Measurements from ENCODE around the gene MYMX.
"Not testable (repeated sequence)": the region's sequence is repeated elsewhere in the genome, so short reads cannot be mapped to it uniquely, and the experiment has no call there.

The MYMX gene

GRCh38 chr6:44219815-44220784 lies 3.4 kb downstream of the MYMX start:
- no peak for DNase-seq (ENCODE audit: low spot score)

GRCh38 chr6:44220913-44221290 lies 4.2 kb downstream of the MYMX start:
- no peak for DNase-seq (ENCODE audit: low spot score)

DNA sequence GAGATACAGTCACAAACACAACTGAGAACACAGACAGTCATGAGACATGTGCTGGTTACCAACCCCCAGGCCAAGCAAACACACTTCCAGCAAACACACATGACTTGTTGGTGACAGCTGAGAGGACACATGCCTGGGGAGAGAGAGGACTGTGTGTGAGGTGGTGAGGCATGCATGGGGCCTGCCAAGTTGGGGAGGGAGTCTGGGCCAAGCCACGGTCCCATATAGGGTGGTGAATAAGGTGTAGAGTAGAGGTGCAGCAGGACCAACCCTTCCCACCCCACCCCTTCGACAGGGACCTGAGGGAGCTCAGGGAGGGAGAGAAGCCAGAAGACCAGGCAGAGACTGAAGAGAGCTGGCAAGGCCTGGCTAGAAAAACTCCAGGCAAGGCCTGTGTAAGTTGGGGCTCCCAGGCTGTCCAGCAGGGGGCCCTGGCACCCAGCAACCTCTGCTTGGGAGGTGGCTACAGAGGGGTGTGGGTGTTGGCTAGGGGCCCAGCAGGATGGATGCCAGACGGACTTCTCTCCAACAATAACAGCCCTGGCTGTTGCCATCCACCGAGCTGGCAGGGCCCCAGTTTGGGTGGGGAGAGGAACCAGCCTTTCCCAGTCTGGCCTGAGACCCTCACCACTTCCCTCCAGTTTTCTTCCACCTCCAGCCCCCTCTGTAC lies 4.7 kb downstream of the MYMX start:
- peak; percentile 81 for DNase-seq (ENCODE audit: low spot score)

GRCh38 chr6:44221961-44222335 lies 5.2 kb downstream of the MYMX start:
- DNase-seq (ENCODE audit: low spot score): no peak

DNA sequence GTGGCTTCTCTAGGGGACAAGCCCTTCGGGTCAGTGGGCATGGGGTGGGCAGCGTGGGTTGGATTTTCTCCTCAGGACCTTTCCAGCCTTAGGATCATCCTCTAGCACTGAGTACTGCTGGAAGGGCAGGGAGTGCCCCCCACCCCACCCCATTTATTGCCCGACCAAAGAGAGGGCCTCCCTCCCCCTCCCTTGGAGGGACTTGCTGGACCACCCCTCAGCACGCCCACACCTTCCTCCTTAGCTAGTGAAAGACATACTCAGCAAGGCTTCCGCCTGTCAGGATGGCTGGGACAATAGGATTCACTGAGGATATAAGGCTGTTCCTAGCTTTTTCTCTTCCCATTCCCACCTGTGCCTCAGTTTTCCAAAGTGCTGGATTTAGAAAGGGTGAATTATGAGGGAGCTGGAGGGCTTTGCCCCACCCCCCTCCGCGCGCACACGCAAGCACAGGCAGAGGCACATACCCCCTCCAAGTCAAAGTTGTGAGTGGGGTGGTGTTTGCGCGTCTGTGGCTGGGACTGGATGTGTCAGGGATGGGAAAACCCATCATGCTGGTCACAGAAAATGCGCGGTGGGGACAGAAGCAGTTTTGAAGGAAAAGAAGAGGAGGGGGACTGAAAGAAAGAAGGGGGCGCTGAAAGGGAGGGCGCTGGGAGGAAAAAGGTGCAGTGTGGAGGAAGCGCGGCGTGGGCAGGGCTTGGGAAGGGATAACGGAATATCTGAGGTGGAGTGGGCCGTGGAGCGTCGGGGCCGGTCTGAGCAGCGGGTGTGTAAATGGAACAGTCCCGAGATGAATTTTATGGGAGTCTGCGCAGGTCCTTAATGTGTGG lies 6.0 kb downstream of the MYMX start:
- no peak for DNase-seq (ENCODE audit: low spot score)

- DNase-seq (ENCODE audit: low spot score): peak; percentile 85
Observed at GRCh38 chr6:44223319-44224028, 6.7 kb downstream of the MYMX start, which contains the start of gene SLC29A1. TSS of gene SLC29A1 (plus strand) at chr6:44223595. CDS start at chr6:44227314, 3,719 bp downstream.

GRCh38 chr6:44224029-44224964 lies 7.6 kb downstream of the MYMX start:
- peak; percentile 77 for DNase-seq (ENCODE audit: low spot score)

DNA sequence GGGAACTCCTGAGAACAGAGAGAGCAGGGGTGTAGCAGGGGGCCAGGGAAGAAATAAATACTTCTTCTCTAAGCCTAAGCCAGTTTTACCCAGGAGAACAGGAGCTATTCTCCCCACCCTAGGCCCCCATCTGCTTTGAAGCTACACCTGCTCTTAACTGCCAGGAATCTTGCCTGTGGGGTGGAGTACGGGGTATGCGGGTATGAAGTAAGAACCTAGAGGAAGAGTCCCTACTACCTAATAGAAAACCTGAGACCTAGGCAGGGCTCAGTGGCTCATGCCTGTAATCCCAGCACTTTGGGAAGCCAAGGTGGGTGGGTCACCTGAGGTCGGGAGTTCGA lies 8.2 kb downstream of the MYMX start:
- DNase-seq (ENCODE audit: low spot score): no peak

- no peak for DNase-seq (ENCODE audit: low spot score)
Observed at GRCh38 chr6:44225579-44226325, 9.0 kb downstream of the MYMX start.

GRCh38 chr6:44226368-44227147 lies 9.8 kb downstream of the MYMX start:
- peak; percentile 67 for DNase-seq (ENCODE audit: low spot score)

GRCh38 chr6:44227148-44227793 lies 10.5 kb downstream of the MYMX start:
- DNase-seq (ENCODE audit: low spot score): no peak

- DNase-seq (ENCODE audit: low spot score): no peak
Observed at GRCh38 chr6:44228031-44228430, 11.3 kb downstream of the MYMX start.

DNA sequence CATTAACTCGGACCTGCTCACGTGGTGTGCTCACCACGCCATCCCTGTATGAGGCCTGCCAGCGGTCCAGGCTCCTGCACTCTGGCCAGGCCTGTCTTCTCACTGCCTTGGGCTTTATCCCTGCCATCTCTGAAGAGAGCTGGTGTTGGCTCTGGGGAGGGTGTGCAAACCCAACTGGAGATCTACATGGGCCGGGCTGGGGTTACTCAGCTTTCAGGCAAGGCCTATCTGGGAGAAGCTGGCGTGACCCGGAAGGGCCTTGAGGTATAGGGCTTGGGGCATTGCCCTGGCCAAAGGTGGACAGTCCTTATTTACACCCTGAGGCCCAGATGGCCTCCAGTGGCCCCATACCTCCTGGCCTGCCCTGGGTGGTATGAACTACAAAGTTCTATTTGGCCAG lies 11.7 kb downstream of the MYMX start:
- DNase-seq (ENCODE audit: low spot score): no peak

DNA sequence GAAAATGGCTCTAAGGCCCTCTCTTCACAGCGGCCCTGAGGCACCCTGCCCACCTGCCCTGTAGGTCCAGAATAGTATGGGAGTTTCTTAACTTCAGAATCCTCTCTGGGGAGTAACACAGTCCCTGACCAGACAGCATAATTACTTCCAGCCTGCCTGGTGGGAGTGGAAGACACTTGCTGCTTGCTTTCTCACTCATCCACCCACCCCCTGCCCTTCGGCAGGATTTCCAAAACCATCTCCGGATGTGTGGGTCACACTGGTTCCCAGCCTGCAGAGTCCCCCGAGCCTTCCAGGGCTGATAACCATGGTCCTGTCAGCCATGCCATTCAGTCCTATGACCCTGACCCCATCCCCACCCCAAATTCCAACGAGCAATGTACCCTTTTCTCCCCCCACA lies 12.1 kb downstream of the MYMX start:
- no peak for DNase-seq (ENCODE audit: low spot score)

DNA sequence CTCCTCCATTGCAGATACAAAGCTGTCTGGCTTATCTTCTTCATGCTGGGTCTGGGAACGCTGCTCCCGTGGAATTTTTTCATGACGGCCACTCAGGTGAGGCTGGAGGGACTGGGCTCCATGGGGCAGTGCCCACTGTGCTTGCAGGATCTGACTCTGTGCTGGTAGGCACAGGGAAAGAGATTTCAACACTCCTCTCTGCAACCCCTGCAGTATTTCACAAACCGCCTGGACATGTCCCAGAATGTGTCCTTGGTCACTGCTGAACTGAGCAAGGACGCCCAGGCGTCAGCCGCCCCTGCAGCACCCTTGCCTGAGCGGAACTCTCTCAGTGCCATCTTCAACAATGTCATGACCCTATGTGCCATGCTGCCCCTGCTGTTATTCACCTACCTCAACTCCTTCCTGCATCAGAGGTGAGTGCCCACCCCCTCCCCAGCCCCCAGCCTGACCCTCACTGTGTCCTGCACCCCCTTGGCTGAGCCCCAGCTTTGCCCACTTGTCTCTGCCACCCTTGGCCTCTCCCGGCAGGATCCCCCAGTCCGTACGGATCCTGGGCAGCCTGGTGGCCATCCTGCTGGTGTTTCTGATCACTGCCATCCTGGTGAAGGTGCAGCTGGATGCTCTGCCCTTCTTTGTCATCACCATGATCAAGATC lies 12.8 kb downstream of the MYMX start:
- DNase-seq (ENCODE audit: low spot score): no peak

DNA sequence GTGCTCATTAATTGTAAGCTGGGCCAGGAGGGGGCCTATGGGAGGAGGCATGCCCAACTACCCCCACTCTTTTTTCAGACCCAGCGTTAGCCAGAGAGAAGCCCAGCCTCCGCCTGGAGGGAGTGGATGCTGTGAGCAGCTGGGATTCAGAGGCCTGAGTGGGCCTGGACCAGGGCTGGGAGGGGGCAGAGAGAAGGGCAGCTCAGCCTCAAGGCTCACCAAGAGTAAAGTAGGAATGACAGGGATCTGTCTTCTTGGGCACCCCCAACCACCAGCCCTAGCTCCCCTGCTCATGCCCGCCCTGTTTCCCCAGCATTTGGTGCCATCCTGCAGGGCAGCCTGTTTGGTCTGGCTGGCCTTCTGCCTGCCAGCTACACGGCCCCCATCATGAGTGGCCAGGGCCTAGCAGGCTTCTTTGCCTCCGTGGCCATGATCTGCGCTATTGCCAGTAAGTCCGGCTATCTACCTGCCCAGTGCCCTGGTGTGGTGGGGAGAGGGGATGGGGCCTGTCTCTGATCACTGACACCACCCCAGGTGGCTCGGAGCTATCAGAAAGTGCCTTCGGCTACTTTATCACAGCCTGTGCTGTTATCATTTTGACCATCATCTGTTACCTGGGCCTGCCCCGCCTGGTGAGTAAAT lies 13.4 kb downstream of the MYMX start:
- no peak for DNase-seq (ENCODE audit: low spot score)

GRCh38 chr6:44231426-44231825 lies 14.7 kb downstream of the MYMX start:
- not testable (repeated sequence) for DNase-seq (ENCODE audit: low spot score)

All from SK-N-DZ (cell line).